Astrocyte of the hippocampus (primary cell): ENCODE measurements around the gene UGT1A1.
A peak's percentile ranks its signal among the peaks of the same experiment; 100 is the strongest.
"Not testable (repeated sequence)": the region's sequence is repeated elsewhere in the genome, so short reads cannot be mapped to it uniquely, and the experiment has no call there.

Experiments
- DNase-seq: peaks from one replicate; pipeline ENCODE4 v3.0.0; 2011; ENCODE audit warnings: low read depth, low spot score

The UGT1A1 gene

DNA sequence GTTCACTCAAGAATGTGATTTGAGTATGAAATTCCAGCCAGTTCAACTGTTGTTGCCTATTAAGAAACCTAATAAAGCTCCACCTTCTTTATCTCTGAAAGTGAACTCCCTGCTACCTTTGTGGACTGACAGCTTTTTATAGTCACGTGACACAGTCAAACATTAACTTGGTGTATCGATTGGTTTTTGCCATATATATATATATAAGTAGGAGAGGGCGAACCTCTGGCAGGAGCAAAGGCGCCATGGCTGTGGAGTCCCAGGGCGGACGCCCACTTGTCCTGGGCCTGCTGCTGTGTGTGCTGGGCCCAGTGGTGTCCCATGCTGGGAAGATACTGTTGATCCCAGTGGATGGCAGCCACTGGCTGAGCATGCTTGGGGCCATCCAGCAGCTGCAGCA is at the start of gene UGT1A1:
UGT1A1 (plus strand) TSS at position 228 of the 400 bp plus-strand sequence; CDS start at position 246, 18 bp downstream.
- DNase-seq, result no peak

DNA sequence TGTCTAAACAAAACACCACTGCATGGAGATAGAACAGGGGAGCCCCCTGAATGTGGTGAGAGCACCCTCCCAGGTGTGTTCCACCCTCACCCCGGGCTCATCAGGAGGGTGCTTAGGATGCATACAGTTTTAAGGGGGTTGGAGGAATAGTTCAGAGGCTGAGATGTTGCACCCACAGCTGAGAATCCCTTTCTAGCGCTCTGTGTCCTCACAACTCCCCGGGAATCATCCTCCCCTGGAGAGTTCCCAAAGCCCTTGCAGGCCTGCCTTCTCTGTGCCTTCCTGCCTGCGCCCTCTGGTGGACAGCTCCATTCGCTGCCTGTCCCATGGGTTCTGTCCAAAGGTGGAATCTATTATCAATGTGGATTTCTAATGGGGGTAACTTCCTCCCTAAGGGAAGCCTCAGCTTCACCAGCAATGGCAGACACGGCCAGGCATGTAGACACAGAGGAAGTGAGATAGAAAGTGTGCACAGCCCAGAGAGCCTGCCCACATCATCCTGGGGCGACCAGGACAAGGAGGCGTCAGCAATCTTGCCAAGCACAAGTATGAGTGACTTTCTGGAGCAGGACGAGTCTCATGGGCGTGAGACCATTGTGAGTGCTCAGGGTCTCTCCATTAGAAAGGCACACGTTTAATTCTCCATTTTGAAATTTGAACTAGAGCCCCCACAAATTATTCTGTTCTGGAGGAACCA is 48.6 kb upstream of the UGT1A1 start:
- DNase-seq, result peak; percentile 86

DNA sequence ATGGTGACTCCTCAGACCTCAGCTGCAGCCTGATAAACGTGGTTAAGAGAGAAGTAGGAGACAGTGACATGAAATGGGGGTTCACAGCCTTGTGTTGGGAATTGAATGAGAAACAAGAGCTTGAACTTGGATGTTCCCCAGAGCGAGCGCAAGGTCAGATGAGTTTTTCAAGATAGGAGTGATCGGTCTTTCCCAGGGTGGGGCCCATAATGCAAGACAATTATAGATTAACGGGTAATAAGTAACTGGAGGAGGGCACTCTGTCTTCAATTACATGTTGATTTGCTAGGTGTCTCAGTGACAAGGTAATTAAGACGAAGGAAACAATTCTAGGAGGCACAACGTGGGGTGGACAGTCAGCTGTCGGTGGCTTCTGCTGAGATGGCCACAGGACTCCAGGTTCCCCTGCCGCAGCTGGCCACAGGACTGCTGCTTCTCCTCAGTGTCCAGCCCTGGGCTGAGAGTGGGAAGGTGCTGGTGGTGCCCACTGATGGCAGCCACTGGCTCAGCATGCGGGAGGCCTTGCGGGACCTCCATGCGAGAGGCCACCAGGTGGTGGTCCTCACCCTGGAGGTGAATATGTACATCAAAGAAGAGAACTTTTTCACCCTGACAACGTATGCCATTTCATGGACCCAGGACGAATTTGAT is 47.3 kb upstream of the UGT1A1 start, which contains the start of gene UGT1A5:
UGT1A5 (plus strand) TSS at position 297 of the 651 bp plus-strand sequence; CDS start at position 382, 85 bp downstream.
- DNase-seq, result no peak

DNA sequence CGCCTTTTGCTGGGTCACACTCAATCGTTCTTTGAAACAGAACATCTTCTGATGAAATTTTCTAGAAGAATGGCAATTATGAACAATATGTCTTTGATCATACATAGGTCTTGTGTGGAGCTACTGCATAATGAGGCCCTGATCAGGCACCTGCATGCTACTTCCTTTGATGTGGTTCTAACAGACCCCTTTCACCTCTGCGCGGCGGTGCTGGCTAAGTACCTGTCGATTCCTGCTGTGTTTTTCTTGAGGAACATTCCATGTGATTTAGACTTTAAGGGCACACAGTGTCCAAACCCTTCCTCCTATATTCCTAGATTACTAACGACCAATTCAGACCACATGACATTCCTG is 46.8 kb upstream of the UGT1A1 start:
- no peak for DNase-seq

DNA sequence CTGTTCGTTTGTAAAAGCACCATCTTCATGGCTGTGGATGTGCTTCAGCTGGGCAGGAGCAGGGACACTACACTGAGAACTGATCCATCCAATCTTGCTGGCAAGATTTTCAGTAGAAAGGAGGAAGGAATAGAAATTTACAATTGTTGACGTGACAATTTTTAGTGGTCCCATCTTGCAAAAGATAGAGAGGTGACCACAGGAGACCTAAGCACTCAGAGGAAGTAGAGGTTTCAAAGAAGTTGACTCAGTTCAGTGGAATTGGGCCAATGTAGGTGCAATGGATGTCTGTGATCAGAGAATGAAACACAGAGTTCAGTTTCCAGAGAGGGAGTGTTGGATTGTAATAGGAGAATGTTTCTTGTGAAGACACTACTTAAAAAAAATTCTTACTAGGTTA is 45.9 kb upstream of the UGT1A1 start:
- no peak for DNase-seq

DNA sequence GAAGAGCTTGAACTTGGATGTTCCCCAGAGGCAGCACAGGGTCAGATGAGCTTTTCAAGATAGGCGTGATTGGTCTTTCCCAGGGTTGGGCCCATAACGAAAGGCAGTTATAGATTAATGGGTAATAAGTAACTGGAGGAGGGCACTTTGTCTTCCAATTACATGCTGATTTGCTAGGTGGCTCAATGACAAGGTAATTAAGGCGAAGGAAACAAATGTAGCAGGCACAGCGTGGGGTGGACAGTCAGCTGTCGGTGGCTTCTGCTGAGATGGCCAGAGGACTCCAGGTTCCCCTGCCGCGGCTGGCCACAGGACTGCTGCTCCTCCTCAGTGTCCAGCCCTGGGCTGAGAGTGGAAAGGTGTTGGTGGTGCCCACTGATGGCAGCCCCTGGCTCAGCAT is 41.5 kb upstream of the UGT1A1 start, which contains the start of gene UGT1A4:
UGT1A4 (plus strand) TSS at position 185 of the 400 bp plus-strand sequence; CDS start at position 270, 85 bp downstream.
- no peak for DNase-seq

DNA sequence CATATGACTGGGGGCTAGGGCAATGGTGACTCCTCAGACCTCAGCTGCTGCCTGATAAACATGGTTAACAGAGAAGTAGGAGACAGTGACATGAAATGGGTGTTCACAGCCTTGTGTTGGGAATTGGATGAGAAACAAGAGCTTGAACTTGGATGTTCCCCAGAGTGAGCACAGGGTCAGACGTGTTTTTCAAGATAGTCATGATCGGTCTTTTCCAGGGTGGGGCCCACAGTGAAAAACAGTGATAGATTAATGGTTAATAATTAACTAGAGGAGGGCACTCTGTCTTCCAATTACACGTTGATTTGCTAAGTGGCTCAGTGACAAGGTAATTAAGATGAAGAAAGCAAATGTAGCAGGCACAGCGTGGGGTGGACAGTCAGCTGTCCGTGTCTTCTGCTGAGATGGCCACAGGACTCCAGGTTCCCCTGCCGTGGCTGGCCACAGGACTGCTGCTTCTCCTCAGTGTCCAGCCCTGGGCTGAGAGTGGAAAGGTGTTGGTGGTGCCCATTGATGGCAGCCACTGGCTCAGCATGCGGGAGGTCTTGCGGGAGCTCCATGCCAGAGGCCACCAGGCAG is 31.3 kb upstream of the UGT1A1 start, which contains the start of gene UGT1A3:
UGT1A3 (plus strand) TSS at position 320 of the 579 bp plus-strand sequence; CDS start at position 405, 85 bp downstream.
- no peak for DNase-seq

DNA sequence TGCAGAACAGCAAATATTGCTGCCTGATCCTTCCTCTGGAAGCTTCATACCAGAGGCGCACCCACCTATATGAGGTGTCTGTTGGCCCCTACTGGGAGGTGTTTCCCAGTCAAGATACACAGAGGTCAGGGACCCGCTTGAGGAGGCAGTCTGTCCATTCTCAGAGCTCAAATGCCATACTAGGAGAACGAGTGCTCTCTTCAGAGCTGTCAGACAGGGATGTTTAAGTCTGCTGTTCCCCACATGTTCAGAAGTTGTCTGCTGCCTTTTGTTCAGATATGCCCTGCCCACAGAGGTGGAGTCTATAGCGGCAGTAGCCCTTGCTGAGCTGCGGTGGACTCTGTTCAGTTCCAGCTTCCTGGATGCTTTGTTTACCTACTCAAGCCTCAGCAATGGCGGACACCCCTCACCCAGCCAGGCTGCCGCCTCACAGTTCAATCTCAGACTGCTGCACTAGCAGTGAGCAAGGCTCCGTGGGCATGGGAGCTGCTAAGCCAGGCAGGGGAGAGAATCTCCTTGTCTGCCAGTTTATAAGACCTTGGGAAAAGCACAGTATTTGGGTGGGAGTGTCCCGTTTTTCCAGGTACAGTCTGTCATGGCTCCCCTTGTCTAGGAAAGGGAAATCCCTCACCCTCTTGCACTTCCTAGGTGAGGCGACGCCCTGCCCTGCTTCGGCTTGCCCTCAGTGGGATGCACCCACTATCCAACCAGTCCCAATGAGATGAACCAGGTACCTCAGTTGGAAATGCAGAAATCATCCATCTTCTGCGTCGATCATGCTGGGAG is 23.0 kb upstream of the UGT1A1 start:
- not testable (repeated sequence) for DNase-seq

DNA sequence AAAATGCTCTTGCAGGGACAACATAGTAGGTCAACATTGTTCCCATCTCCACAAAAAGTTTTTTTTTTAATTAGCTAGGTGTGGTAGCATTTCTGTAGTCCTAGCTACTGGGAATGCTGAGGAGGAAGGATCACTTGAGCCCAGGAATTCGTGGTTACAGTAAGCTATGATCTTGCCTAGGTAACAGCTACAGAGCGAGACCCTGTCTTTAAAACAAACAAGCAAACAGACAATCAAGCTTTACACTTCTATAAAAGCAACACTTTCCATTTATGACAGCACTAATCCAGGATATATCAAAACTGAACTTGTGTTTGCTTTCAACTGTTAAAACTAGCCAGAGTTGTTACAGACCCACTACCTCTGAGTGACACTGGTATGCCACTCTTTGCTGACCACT is 19.2 kb upstream of the UGT1A1 start:
- peak; percentile 4 for DNase-seq

DNA sequence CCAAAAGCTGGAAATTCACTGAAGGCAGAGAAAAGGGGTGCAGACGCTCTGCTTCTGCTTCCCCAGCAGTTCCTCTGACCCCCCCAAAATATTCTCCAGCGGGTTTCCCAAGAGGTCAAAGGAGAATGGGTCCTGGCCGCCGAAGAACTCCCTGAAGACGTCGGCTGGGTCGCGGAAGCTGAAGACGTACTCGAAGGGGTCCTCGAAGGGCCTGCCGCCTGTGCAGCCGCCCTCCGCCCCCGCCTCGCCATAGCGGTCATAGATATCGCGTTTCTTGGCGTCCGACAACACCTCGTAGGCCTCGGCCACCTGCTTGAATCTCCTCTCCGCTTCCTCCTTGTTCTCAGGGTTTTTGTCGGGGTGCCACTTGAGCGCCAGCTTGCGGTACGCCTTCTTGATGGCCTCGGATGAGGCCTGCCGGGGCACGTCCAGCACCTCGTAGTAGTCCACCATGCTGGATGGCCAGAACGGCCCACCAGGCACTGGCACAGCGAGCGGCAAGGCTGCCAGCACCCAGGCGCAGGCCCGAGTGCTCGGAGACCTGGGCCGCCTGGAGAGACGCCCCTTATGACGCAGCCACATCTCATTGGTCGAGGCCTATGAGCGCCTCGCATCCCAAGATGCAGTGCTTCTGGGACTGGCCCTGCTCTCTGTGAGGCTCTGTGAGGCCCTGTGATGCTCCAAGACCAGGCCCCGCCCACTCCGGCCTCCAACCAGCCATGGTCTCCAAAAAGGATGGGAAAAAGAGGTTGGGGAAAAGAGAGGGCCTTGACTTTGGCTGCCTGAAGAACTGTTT is 16.4 kb upstream of the UGT1A1 start:
- DNase-seq, result no peak

DNA sequence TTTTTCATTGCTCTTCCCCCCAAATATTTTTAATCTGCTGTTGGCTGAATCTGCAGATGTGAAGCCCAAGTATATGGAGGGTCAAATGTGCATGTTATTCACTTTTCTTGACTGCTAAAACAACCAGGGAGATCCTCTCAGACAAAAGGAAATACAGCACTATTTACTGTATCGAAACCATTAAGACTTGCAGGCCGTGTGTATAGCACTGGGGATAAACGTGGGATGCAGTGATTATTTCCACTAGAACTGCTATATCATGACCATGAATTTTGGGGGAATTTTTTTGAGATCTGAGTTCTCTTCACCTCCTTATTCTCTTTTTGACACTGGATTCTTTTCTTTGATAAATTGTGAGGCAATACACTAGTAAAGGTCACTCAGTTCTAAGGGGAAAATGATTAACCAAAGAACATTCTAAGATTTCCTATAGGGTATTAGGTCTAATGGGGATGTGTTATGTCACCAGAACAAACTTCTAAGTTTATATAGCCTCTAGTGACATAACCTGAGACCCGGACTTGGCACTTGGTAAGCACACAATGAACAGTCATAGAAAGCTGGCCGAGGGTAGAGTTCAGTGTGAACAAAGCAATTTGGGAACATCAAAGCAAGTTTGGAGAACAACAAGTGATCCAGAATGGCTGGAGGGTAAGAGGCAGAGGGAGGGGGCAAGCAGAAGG is 14.9 kb upstream of the UGT1A1 start:
- DNase-seq, result no peak

DNA sequence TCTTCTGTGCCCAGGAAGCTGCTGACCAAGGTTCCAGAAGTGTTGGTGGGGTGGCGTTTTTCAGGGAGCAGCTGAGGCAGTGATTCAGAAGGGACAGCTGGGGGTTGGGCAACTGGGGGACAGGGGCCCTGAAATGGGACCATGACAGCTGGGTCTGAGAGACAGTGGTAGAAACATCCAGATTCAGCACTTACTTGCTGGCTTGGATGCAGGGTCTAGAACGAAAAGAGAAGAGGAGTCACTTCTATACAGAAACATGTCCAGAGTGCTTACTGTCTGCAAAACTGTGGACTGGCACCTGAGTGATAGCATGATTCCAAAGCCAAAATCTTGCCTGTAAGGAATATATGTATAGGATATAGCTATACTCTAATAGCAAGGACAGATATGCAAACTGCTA is 14.2 kb upstream of the UGT1A1 start:
- DNase-seq, result not testable (repeated sequence)

DNA sequence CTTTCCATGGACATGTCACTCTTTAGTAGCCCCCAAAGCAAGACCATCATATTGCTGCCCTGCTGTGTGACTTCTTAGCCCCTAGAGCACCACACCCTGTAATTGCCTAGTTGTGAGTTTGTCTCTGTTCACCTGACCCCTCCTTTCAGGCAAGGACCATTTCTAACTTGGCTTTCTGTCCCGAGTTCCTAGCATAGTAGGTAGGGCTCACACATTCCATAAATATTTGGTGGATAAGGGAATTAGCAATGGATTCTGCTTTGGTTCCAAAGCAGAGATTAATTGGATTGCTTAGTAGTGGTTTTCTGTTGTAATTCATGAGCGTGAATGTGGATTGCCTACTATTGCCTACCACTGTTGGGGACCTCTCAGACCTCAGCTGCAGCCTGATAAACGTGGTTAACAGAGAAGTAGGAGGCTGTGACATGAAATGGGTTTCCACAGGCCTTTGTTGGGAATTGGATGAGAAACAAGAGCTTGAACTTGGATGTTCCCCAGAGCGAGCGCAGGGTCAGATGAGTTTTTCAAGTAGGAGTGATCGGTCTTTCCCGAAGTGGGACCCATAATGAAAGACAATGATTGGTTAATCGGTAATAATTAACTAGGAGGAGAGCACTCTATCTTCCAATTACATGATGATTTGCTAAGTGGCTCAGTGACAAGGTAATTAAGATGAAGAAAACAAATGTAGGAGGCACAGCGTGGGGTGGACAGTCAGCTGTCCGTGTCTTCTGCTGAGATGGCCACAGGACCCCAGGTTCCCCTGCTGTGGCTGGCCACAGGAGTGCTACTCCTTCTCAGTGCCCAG is 13.4 kb upstream of the UGT1A1 start:
- peak; percentile 58 for DNase-seq

DNA sequence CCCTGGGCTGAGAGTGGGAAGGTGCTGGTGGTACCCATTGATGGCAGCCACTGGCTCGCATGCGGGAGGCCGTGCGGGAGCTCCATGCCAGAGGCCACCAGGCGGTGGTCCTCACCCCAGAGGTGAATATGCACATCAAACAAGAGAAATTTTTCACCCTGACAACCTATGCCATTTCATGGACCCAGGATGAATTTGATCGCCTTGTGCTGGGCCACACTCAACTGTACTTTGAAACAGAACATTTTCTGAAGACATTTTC is 12.9 kb upstream of the UGT1A1 start:
- no peak for DNase-seq

DNA sequence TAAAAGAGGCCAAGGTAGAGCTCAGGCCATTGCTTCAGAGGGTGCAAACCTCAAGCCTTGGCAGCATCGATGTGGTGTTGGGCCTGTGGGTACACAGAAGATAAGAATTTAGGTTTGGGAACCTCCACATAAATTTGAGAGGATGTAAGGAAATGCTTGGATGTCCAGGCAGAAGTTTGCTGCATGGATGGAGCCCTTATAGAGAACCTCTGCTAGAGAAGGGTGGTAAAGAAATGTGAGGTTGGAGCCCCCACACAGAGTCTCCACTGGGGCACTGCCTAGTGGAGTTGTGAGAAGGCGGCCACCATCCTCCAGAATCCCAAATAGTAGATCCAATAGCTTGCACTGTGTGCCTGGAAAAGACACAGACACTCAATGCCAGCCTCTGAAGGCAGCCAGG is 9.4 kb upstream of the UGT1A1 start:
- not testable (repeated sequence) for DNase-seq

DNA sequence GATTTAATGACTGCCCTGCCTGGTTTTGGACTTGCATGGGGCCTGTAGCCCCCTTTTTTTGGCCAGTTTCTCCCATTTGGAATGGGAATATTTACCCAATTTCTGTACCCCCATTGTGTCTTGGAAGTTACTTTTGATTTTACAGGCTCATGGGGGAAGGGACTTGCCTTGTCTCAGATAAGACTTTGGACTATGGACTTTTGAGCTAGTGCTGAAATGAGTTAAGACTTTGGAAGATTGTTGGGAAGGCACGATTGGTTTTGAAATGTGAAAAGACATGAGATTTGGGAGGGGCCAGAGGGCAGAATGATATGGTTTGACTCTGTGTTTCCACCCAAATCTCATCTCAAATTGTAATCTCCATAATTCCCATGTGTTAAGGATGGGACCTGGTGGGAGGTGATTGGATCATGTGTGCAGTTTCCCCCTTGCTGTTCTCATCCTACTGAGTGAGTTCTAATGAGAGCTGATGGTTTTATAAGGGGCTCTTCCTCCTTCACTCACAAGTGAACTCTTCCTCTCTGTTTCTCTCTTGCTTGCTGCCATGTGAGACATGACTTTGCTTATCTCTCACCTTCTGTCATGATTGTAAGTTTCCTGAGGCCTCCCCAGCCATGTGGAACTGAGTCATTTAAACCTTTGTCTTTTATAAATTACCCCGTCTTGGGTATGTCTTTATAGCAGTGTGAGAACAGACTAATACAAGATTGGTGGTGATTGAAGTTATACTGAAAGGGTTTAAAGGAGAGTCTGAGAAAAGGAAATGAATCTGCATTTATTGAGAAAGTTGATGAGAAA is 8.7 kb upstream of the UGT1A1 start:
- not testable (repeated sequence) for DNase-seq

DNA sequence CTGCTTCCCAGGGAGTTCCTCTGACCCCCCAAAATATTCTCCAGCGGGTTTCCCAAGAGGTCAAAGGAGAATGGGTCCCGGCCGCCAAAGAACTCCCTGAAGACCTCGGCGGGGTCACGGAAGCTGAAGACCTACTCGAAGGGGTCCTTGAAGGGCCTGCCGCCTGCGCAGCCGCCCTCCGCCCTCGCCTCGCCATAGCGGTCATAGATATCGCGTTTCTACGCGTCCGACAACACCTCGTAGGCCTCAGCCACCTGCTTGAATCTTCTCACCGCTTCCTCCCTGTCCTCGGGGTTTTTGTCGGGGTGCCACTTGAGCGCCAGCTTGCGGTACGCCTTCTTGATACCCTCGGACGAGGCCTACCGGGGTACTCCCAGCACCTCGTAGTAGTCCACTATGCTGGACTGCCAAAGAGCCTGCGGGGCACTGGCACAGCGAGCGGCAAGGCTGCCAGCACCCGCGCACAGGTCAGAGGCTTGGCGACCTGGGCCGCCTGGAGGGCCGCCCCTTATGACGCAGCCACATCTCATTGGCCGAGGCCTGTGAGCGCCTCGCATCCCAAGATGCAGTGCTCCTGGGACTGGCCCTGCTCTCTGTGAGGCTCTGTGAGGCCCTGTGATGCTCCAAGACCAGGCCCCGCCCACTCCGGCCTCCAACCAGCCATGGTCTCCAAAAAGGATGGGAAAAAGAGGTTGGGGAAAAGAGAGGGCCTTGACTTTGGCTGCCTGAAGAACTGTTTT is 5.0 kb upstream of the UGT1A1 start:
- DNase-seq, result no peak

DNA sequence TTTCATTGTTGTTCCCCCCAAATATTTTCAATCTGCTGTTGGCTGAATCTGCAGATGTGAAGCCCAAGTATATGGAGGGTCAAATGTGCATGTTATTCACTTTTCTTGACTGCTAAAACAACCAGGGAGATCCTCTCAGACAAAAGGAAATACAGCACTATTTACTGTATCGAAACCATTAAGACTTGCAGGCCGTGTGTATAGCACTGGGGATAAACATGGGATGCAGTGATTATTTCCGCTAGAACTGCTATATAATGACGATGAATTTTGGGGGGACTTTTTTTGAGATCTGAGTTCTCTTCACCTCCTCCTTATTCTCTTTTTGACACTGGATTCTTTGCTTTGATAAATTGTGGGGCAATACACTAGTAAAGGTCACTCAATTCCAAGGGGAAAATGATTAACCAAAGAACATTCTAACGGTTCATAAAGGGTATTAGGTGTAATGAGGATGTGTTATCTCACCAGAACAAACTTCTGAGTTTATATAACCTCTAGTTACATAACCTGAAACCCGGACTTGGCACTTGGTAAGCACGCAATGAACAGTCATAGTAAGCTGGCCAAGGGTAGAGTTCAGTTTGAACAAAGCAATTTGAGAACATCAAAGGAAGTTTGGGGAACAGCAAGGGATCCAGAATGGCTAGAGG is 3.5 kb upstream of the UGT1A1 start:
- no peak for DNase-seq
